GM11168 (cell line): Measurements from ENCODE around the gene LYZL1.
"Not testable (repeated sequence)": the region's sequence is repeated elsewhere in the genome, so short reads cannot be mapped to it uniquely, and the experiment has no call there.

Experiments
- in situ Hi-C: fragments of 300-500 bp; cut with MboI; formaldehyde crosslinking; loops from one replicate; pipeline ENCODE4 v1.12.0; 2022; ENCODE audit warnings: low sequenced_read_pairs; ENCODE audit not compliant: unreplicated experiment

The LYZL1 gene

DNA sequence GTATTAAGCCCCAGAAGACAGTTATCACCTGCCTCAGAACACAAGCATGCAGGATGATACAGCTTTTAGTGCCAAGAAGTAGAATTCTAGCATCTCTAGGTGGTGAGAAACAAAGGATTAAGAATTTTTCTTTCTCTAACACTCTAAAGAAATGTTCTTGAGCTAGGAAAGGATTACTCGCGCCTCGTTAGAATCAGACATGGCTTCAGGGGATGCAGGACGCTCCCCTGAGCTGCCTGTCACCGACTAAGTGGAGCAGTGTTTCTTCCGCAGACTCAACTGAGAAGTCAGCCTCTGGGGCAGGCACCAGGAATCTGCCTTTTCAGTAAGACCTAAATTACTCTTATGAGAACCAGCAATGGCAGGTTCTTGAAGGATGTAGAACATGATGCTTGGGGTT lies at the start of gene LYZL1:
Gene LYZL1 (plus strand): TSS at position 165 of the 400 bp plus-strand sequence. CDS start 2,798 bp downstream, outside the sequence.
- in situ Hi-C loops: not testable (repeated sequence)

DNA sequence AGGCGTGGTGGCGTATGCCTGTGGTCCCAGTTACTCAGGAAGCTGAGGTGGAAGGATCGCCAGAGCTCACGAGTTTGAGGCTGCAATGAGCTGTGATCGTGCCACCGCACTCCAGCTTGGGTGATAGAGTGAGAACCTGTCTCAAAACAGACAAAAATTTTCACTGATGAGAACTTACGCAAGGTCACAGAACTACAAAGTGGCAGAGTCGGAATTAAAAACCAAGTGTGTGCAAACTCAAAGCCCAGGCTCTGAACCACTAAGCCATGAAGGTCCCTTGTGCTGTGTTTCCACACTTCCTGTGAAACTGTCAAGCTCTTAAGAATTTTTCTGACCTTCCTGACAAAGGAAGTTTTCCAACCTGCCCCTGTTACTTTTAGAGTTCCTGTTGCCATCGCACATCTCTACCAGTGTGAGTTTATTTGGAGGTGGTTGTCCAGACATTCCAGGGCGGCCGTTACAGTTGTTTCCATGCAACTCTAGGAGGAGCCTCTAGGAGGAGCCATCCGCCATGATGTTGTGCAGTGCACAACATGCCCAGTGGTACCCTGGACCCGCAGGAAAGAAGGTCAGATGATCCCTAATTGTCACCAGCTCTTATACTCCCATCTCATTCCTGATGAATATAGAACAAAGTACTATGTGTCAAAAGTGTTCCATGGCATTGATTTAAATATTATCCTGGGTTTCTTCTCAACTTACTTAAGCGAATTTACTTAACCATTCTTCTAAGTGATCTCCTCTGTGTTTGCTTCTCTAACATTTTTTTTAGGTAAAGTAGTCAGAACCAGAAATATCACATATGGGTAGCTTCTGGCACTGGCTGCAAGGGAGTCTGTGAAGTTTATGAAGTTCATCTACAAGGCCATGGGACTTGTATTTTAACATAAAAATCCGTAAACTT lies 49.0 kb upstream of the LYZL1 start:
- in situ Hi-C loops: no loop called here

DNA sequence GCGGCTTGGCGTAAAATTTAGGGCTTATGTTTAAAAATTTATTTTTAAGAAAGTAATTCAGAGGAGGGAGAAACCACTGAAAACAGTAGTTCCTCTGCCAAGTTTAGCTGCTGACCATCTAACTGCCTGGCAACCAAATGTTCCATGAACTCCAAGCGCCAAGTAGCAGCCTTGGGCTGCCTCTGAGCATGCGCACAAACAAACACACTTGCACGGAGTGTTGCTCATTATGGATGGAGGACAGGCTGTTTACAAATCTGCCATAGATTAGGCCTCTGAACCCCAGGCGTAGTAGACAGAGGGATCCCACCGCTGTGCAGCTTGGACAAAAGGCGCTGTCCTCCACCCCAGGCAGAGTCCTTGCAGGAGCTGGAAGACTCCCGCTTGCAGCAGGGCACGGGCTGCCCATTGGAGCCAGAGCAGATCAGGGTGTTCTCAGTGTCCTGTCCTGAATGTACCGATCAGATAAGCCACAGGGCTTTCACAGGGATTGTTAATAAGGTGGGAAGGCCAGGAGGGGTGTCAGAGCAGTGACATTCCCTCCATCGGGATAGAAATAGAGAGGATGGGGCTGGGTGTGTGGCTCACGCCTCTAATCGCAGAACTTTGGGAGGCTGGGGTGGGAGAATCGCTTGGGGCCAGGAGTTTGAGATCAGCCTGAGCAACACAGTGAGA lies 47.7 kb upstream of the LYZL1 start:
- in situ Hi-C loops: no loop called here

DNA sequence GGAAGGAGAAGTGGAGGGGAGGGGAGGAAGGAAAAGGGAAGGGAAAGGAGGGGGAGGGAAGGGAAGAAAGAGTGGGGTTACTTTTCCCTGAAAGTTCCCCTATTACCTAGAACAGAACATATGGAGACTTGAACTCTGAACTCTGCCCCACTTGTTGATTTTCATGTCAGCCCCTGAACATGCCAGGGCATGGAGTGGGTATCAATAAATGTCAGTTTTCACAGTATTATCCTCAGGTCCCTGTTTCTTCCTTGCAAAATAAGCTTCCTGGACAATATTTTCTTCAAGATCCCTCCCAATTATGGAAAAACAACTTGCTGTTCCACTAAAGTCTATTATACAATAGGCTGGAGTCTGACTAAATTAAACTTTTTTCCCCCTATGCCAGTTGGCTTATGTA lies 46.9 kb upstream of the LYZL1 start:
- in situ Hi-C loops: no loop called here

DNA sequence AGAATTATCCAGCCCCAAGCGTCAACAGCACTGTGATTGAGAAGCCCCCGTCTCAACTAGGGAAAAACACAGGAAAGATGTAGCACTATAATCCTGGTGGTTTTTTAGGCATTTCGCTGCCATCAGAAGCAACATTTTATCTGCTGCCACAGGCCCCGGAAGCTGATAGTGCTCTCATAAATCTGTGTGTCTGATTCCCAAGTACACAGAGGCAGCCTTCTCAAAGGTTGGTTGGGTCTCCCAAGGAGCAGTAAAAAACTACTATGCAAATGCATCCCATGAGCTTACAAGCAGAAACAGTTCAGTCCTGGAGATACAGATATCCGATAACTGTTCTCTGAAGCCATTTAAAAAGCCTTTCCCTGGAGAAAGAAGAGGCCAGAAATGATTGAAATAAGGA lies 45.8 kb upstream of the LYZL1 start:
- in situ Hi-C loops: no loop called here

DNA sequence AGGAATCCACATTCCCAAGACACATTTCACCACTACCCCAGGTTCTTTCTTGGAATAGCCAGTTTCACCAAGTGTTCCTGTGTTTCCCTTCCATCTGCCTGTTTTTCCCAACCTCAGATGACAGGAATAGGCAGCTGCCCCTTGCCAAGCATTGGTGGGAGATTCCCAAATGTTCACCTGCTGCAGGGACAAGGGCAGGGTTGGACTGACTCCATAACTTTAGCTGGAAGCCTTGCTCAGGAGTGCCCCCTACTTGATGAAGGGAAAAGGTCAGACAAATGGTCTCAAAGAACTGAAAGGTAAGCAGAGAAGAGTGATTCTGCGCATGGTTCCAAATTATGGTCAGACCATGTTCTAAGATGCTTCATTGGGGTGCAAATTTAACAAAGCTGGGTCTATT lies 45.1 kb upstream of the LYZL1 start:
- in situ Hi-C loops: no loop called here

DNA sequence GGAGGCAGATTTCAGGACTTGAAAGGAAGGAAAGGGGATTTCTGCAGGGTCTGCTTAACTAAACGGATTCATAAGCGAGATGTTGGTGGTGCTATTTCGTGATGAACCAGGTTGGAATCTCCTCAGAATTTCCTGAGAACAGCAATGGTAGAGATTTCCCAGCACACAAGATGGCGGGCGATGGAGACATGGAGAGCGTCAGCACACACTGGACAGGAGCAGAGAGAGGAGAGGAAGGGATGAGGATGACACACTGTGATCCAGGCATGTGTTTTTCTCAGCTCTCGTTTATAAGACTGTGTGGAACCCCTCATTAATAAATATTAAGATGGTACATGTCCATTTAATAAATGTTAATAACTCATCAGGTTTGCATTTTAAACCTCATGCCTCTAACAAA lies 43.9 kb upstream of the LYZL1 start:
- in situ Hi-C loops: no loop called here

DNA sequence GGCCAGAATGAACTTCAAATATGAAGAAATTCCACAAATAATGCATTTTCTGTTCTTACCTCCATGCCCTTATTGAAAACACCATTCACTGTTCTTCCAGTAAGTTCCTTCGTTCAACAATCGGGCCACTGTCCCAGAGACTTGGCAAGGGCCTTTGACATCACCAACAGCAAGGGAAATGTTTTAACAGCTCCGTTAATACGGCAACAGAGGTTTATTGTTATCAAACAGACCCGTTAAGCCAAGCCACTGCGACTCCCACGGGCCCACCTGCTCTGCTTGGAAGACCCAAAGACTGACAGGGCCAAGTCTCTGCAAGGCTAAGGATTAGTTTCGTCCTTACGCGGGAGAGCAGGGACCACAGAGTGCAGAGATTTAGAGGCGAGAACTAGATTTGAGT lies 43.4 kb upstream of the LYZL1 start:
- in situ Hi-C loops: no loop called here

DNA sequence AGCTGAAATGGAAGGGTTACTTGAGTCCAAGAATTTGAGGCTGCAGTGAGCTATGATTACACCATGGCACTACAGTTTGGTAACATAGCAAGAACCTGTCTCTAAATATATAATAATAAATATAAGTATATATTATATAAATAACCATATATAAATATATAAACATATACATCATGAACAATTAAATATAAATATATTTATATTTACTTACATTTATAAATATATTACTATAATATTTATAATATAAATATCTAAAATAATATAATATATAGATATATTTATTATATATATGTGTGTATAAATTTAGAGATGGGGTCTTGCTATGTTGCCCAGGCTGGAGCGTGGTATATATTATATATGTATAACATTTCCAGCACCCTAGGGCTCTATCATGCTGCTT lies 42.4 kb upstream of the LYZL1 start:
- in situ Hi-C loops: no loop called here

DNA sequence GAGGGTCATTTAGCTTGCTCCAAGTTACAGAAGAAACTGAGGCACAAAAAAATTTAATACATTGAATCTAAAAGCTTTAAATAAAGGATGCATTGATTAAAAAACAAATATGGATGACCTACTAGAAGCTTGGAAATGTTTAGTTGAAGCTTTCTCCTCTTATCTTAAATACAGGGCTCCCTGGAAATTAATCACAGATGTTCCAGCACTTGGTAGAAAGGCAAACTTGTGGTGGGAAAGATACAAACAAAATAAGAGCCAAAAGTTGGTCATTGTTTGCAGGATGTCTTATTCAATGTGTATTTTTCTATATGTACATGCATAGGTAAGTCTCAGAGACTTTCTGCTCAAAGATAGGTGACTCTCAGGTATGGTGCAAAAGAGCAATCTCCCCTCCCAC lies 40.7 kb upstream of the LYZL1 start:
- in situ Hi-C loops: no loop called here

DNA sequence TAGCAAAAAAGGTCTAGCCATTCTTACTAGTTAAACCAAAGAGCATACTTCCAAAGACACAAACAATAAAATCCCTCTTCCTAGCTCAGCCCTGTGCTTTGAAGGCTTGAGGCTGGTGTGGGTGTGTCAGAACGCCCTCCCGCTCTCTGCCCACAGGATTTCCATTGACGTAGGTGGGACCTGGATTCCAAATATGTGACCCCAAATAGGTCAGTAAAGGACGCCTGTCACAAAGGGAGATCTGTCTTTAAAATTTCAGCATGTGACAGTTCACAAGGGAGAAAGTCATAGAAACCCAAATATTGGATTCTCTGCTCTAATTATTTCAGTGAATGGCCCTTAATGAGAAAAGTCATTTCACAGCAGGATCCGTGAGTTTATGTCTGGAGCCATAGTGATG lies 39.9 kb upstream of the LYZL1 start:
- in situ Hi-C loops: no loop called here

DNA sequence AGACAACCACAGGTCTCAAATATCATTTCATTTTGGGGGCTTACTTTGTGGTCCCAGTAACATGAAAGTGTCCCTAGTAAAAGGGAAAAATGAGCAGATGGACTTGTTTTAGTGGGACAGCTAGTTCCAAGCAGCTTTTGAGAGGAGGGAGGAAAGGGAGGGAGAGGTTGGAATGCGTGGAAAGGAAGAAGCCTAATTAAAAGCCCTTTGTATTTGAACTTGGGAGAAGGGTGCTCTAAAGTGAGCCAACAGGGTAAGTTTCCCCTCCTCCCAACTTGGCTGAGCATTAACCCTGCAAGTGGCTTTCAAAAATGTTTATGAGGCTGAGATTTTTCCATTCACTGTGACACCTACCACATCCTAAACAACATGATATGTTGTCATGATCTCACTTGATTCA lies 38.8 kb upstream of the LYZL1 start:
- in situ Hi-C loops: no loop called here

DNA sequence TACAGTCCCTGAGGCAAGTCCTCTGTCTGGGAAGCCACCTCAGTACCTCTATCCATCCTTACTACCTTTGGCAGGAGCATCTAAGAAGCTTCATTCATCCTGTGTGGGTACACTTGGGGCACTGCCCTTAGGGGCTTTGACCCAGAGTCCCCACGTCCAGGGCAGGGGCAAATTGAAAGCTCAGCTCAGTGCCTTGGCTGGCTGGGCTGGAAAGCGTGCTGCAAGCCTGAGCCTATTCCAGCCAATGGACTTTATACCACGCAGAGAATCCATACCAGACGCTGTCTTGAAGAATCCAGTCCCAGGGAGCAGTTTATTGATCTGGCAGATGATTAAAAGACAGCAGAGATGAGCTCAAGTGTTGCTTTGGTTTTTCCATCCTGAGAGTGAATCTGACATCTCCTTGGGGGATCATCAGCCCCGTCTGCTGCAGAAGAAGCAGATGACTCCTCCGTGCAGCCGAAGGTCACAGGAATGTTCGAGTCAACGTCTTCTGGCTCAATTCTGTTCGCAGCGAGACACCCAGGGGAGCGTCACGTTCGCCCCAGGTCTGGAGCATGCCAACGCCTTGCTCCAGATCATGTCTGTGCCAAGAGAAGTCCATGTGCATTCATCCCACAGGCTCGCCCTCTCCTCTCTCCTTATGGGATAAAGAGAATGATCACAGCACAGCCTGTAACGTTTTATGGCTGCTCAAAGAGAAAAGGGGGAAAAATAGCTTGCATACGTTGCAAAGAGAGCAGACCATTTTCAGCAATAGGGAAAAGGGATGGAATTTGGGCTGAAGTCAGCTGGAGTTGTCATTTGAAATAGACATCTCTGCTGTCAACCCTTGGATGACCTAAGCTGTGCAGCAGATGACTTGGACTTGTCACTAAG lies 35.8 kb upstream of the LYZL1 start:
- in situ Hi-C loops: no loop called here

DNA sequence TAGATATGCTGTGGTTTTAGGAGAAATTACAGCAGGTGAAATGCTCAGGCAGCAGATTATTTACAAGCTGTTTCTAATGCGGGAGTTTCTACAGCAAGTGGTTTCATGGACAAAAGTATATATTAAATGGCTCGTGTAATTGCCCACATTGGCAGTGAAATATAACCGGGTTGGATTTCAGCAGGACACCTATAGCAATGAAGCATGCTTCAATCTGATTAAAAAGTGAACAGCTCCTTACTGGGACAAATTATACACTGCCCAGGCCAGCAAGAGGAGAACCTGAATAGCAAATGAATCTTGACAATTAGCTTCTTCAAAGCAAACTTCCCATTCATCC lies 35.2 kb upstream of the LYZL1 start:
- in situ Hi-C loops: no loop called here

DNA sequence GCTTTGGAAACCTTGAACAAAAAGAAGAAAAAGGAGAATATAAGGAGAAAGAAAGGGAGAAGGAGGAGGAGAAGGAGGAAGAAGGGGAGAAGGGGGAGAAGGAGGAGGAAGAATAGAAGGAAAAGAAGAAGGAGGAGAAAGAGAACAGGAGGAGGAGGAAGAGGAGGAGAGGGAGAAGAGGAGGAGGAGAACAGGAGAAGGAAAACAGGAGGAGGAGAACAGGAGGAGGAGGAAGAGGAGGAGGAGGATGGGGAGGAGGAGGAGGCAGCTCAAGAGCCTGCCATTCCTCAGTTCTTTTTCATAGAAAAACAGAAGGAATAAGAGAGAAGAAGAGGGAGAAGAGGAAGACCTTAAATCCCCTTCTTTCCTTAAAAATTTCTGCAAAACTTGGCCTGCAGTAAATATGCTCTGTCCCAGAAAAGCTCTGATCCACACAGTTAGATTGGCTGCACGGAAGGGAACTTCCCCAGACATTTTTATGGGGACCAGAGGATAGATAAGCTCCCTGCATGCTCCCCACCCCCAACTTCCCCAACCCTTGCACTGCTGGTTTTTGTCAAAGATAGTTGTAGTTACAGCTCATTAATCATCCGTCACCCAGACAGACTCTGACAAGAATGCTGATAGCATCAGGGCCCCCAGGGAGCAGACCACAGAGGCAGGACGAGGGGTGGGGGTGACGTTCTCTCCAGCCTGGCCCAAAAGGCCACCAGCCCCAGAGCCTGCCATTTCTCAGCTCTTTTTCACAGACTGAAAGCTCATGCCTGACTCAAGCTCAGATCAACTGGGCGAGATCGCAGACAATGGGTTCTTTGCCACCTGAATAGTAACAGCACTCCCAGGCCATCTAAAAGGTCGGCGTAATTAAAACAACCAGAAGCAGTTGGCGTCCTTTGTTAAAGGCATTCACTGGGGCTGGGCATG lies 34.5 kb upstream of the LYZL1 start:
- in situ Hi-C loops: no loop called here

DNA sequence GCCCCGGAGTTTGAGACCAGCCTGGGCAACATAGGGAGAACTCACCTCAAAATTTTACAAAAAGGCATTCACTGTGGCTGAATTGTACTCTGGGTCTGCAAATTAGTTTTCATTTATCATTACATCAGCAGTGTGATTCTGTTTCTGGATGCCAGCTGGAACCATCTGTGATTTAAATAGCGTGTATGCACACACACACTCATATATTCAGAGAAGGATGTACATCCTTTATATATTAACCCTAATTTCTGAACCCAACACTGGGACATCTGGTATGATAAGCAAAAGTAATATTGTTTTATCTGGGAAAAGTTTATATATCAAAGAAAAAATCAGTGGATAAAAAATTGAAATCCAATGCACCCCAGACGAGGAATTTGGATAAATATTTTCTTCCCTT lies 33.8 kb upstream of the LYZL1 start:
- in situ Hi-C loops: no loop called here

DNA sequence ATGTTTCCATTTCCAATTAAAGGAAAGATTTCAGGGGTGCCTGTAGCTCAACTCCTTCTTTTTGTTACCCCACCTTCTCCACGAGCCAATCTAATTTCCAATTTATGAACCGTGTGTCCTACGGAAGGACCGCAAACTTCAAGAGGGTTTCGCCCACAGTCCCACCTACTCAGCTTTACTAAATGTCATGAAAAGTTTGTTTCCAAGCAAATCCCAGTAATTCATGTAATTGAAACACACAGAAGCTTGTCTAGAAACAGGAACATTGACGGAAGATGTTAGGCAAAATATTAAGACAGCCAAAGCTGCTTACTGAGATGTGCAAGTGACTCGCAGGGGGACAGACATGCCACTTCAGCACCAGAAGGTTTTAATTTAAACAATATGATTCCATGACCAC lies 32.9 kb upstream of the LYZL1 start:
- in situ Hi-C loops: no loop called here

DNA sequence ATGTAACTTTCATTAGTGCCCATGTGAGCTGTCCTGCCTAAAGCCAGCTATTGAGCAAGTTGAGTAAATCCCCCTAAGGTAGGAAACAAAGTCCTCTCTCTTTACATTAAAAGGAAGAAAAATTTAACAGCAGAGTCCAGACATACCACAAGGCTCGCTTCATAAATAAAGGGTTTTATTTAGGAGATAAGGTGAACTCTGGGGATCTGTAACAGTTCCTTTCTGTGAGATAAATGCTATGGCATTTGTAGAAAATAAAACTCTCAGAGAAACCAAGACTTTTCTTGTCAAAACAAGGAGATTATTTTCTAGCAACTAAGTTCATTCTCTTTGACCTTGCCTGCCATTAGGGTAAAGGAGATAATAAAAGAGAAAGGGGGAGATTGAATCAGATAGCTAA lies 32.3 kb upstream of the LYZL1 start:
- in situ Hi-C loops: no loop called here

DNA sequence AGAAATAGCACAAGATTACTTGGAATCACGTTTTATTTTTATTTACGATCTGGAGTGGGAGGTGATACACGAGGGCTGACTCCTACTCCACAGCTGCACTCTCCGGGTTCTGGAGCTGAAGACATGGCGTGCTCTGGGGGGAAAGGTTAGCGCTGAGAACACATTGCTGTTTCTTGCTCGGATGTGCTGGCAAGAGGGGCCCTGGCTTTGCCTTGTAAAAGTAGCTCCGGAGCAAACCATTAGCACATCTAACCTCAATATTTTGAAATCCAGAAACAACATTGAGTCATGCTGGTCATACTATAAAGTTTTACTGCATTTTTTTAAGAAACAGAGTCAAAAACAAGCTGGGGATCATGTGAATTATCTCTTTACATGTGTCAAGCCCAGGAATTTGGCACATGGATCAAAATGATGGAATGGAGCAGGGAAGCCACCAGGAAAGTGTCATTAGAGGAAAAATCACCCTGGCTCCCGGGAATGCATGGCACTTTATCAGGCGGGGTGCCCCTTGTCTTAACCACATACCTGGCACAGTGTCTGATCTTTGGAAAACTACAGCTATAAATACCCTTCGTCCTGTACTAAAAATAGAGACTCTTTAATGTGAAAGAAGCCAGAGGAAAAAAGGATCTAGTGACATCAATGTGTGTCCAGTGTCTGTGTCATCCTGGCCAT lies 31.6 kb upstream of the LYZL1 start:
- in situ Hi-C loops: no loop called here
